ENCODE results near the gene SDK1.

Gene SDK1

GRCh38 chr7:4147926-4148620 is 847.0 kb downstream of the SDK1 start:
- DNase-seq: no peak

- no peak for DNase-seq
Measured at GRCh38 chr7:4149236-4149635, 848.2 kb downstream of the SDK1 start.

- no peak for DNase-seq
Measured at GRCh38 chr7:4149645-4150044, 848.6 kb downstream of the SDK1 start.

GRCh38 chr7:4150731-4151130 is 849.7 kb downstream of the SDK1 start:
- DNase-seq: no peak

- no peak for DNase-seq
Measured at GRCh38 chr7:4151524-4151923, 850.5 kb downstream of the SDK1 start.

- no peak for DNase-seq
Measured at GRCh38 chr7:4151926-4152549, 851.0 kb downstream of the SDK1 start.

- no peak for DNase-seq
Measured at GRCh38 chr7:4154882-4155535, 854.0 kb downstream of the SDK1 start.

- DNase-seq: no peak
Measured at GRCh38 chr7:4156190-4156589, 855.1 kb downstream of the SDK1 start.

- no peak for DNase-seq
Measured at GRCh38 chr7:4157651-4158050, 856.6 kb downstream of the SDK1 start.

- DNase-seq: no peak
Measured at GRCh38 chr7:4158441-4159153, 857.5 kb downstream of the SDK1 start.

- no peak for DNase-seq
Measured at GRCh38 chr7:4159154-4159501, 858.1 kb downstream of the SDK1 start.

GRCh38 chr7:4159761-4160554 is 858.9 kb downstream of the SDK1 start:
- no peak for DNase-seq

- DNase-seq: no peak
Measured at GRCh38 chr7:4162884-4163564, 862.0 kb downstream of the SDK1 start.

- no peak for DNase-seq
Measured at GRCh38 chr7:4163565-4164203, 862.6 kb downstream of the SDK1 start.

GRCh38 chr7:4164556-4164955 is 863.5 kb downstream of the SDK1 start:
- DNase-seq: no peak

- no peak for DNase-seq
Measured at GRCh38 chr7:4166340-4166739, 865.3 kb downstream of the SDK1 start.

GRCh38 chr7:4166807-4167206 is 865.8 kb downstream of the SDK1 start:
- no peak for DNase-seq

- DNase-seq: no peak
Measured at GRCh38 chr7:4167385-4167910, 866.4 kb downstream of the SDK1 start.

GRCh38 chr7:4168041-4168440 is 867.0 kb downstream of the SDK1 start:
- no peak for DNase-seq

GRCh38 chr7:4168541-4168940 is 867.5 kb downstream of the SDK1 start:
- DNase-seq: no peak

- no peak for DNase-seq
Measured at GRCh38 chr7:4169455-4169854, 868.4 kb downstream of the SDK1 start.

All from NCI-H1417 treated with DMSO at 0.1 percent for 48 hours (cell line).